ENCODE data around the gene DPY19L2. TPM values are rescaled to one million over a fixed set of nuclear protein-coding genes. Genes with fewer than 3 reads are reported as not detected.

DPY19L2 gene
- total RNA-seq, 1 experiment from 2014 or later: 4.9 TPM

DNA sequence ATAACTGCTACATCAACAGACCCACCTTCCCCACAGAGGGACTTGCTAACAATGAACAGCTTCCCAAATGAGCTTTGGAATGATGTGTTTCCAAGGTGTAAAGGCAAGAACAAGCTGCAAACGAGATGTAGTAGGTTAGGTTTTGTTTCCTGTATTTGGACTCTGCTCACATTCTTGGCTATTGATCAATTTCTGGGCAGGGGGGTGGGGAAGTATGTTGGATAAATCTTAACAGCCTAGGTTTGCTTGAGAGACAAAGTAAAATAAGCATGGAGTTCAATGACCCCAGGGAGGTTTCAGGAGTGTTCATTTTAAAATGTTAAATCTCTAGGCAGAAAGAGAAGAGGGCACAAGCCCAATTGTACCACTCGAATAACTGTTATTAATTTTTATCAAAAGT is 146.6 kb downstream of the DPY19L2 start:
- Mint-ChIP-seq H3K4me1 (no peaks in the 10 kb centered on the region), H3K4me3 (no peak overlapping the region), H3K36me3 (ENCODE audit: insufficient read depth in 1 of 3, low read depth in 3 of 3) (no peaks in the 10 kb centered on the region), H3K9me3 (no peaks in the 10 kb centered on the region), H3K27me3 (ENCODE audit: low read depth) (peaks cover 2% of the 10 kb centered on the region), H3K27ac (no peak overlapping the region)
- H2AK5ac ChIP-seq (ENCODE audit: insufficient read length, low read length): no peak overlapping the region
- no peak overlapping the region for H3K23ac ChIP-seq (ENCODE audit: insufficient read length, low read depth, low read length)
- no CpG with 5 or more reads among the region's 2 CpGs for WGBS (ENCODE audit: extremely low coverage, insufficient read length, low lambda C conversion rate)
- H3K27me3 ChIP-seq (ENCODE audit: insufficient read depth, low read length): no peaks in the 10 kb centered on the region
- H3K4me2 ChIP-seq (ENCODE audit: insufficient read depth, insufficient read length, low read length): no peak overlapping the region
- H3K79me2 ChIP-seq (ENCODE audit: insufficient read depth, low read length): no peaks in the 10 kb centered on the region
- no peak overlapping the region for H2AFZ ChIP-seq (ENCODE audit: low read length)
- no peak overlapping the region for H2BK20ac ChIP-seq (ENCODE audit: low read depth, low read length, poor library complexity, severe bottlenecking)
- no peak overlapping the region for H3K9ac ChIP-seq (ENCODE audit: extremely low read depth, insufficient read length, low read length)
- DNase-seq: no peak
- H3K9me3 ChIP-seq (ENCODE audit: control insufficient read depth, low read depth, low read length): no peaks in the 10 kb centered on the region
- H3K4ac ChIP-seq (ENCODE audit: low read depth, low read length): no peak overlapping the region
- H3K27ac ChIP-seq (ENCODE audit: insufficient read length, low read depth, low read length): no peak overlapping the region
- H3K56ac ChIP-seq (ENCODE audit: insufficient read length, low read depth, low read length): no peak overlapping the region
- no peak overlapping the region for H4K91ac ChIP-seq (ENCODE audit: insufficient read length, low read depth, low read length)
- H2BK120ac ChIP-seq (ENCODE audit: low read depth, low read length, poor library complexity, severe bottlenecking): no peak overlapping the region
- no peaks in the 10 kb centered on the region for H4K20me1 ChIP-seq (ENCODE audit: control insufficient read depth, insufficient read depth, insufficient read length)
- TF ChIP-seq, protein P1, sequence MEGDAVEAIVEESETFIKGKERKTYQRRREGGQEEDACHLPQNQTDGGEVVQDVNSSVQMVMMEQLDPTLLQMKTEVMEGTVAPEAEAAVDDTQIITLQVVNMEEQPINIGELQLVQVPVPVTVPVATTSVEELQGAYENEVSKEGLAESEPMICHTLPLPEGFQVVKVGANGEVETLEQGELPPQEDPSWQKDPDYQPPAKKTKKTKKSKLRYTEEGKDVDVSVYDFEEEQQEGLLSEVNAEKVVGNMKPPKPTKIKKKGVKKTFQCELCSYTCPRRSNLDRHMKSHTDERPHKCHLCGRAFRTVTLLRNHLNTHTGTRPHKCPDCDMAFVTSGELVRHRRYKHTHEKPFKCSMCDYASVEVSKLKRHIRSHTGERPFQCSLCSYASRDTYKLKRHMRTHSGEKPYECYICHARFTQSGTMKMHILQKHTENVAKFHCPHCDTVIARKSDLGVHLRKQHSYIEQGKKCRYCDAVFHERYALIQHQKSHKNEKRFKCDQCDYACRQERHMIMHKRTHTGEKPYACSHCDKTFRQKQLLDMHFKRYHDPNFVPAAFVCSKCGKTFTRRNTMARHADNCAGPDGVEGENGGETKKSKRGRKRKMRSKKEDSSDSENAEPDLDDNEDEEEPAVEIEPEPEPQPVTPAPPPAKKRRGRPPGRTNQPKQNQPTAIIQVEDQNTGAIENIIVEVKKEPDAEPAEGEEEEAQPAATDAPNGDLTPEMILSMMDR (conservative IDR thresholded peaks at IDR 0.05): no peak
- no peak overlapping the region for H2BK12ac ChIP-seq (ENCODE audit: insufficient read length, low read depth, low read length)
- H3K18ac ChIP-seq (ENCODE audit: insufficient read length, low read depth, low read length): no peak overlapping the region
- H3K79me1 ChIP-seq (ENCODE audit: insufficient read depth, low read depth, low read length, poor library complexity, severe bottlenecking): no peaks in the 10 kb centered on the region
- no peak overlapping the region for H2BK15ac ChIP-seq (ENCODE audit: low read depth, low read length)
- no peak overlapping the region for H3K14ac ChIP-seq (ENCODE audit: insufficient read depth, low read length)
- H4K5ac ChIP-seq (ENCODE audit: insufficient read length, low read depth, low read length): no peak overlapping the region
- H3K23me2 ChIP-seq (ENCODE audit: insufficient read length, low read depth, low read length, poor library complexity, severe bottlenecking): no peaks in the 10 kb centered on the region
- no peak overlapping the region for H3T11ph ChIP-seq (ENCODE audit: low read length)
- no peak overlapping the region for H4K8ac ChIP-seq (replicated peaks; ENCODE audit: insufficient read length, low read depth, low read length)
- H3K4me1 ChIP-seq (ENCODE audit: insufficient read depth, low read length): no peaks in the 10 kb centered on the region
- no peak overlapping the region for H2BK5ac ChIP-seq (ENCODE audit: insufficient read length, low read length)

Other genes with a start within 250 kb of the DPY19L2 start
- gene RXYLT1, start 111.4 kb upstream of the DPY19L2 start, total RNA-seq (2021): 8.6 and 10.1 TPM in 2 replicates
- 3.4 and 4.8 TPM in 2 replicates for gene SRGAP1, start 176.2 kb upstream of the DPY19L2 start, total RNA-seq (2021)